Esophagus muscularis mucosa (tissue), 3 donors: ENCODE measurements around the gene TTBK1.

Experiments
- POLR2AphosphoS5 ChIP-seq, 2 donors: sonication (generic); formaldehyde crosslinking; IDR thresholded peaks; one replicate each; pipeline ENCODE4 v1.6.1; 2017; ENCODE audit warnings: antibody characterized with exemption in 2 of 2
- TF ChIP-seq, protein P1 (sequence below), 3 experiments: fragments of 200-600 bp in 2 of 3; fragments of 450-650 bp in 1 of 3; sonication (generic) in 2 of 3; IDR thresholded peaks; one replicate each; pipeline ENCODE4 v1.5.1; 2017 to 2019; ENCODE audit warnings: antibody characterized with exemption in 3 of 3, mild to moderate bottlenecking in 2 of 3, moderate library complexity in 1 of 3

DNA sequence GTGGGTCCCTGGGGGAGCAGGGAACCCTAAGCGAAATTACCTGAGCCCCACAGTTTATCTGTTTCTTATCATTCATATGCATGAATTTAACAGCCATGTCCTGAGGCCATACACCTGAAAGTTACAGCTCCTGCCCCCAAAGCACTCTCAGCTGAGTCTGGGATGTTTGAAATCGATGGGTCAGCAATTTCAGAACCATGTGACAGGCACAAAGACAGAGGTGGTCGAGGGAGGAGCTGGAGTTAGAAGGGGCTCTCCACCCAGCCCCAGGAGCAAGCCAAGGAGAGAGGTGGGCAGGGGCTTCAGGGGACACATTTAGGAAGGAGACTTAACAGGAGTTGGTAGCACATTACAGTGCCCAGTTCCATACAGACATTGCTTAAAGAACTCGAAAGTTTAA is 14.9 kb downstream of the TTBK1 start:
- TF ChIP-seq, protein P1, sequence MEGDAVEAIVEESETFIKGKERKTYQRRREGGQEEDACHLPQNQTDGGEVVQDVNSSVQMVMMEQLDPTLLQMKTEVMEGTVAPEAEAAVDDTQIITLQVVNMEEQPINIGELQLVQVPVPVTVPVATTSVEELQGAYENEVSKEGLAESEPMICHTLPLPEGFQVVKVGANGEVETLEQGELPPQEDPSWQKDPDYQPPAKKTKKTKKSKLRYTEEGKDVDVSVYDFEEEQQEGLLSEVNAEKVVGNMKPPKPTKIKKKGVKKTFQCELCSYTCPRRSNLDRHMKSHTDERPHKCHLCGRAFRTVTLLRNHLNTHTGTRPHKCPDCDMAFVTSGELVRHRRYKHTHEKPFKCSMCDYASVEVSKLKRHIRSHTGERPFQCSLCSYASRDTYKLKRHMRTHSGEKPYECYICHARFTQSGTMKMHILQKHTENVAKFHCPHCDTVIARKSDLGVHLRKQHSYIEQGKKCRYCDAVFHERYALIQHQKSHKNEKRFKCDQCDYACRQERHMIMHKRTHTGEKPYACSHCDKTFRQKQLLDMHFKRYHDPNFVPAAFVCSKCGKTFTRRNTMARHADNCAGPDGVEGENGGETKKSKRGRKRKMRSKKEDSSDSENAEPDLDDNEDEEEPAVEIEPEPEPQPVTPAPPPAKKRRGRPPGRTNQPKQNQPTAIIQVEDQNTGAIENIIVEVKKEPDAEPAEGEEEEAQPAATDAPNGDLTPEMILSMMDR (IDR thresholded peaks at IDR 0.05): no peak
- TF ChIP-seq POLR2AphosphoS5 (IDR thresholded peaks at IDR 0.05): no peak
